GM23338 (cell line): ENCODE measurements around the gene LEMD2. TPM values are rescaled to one million over a fixed set of nuclear protein-coding genes. Genes with fewer than 3 reads are reported as not detected.

Source experiments
- ATAC-seq: fragments of 200-7000 bp; cut with Tn5 transposase; 3 replicates; pipeline ENCODE4 v1.9.1; 2020
- DNase-seq: peaks from one replicate; pipeline ENCODE4 v3.0.0-alpha.2; 2015; ENCODE audit warnings: low spot score
- H2AFZ ChIP-seq: fragments of 200-600 bp; sonication (generic); 2 replicates; pipeline ENCODE4 v1.8.0; 2016; ENCODE audit warnings: antibody characterized with exemption, mild to moderate bottlenecking, moderate library complexity
- H3F3A ChIP-seq: fragments of 200-600 bp; sonication (generic); replicated peaks from 2 replicates; pipeline ENCODE4 v1.8.0; 2017; ENCODE audit warnings: antibody characterized with exemption, mixed run types, low read depth
- H3K27ac ChIP-seq: fragments of 200-600 bp; sonication (generic); 2 replicates; pipeline ENCODE4 v1.6.1; 2016; ENCODE audit warnings: low read depth
- H3K27me3 ChIP-seq: fragments of 200-600 bp; sonication (generic); 2 replicates; pipeline ENCODE4 v1.8.0; 2016; ENCODE audit warnings: mild to moderate bottlenecking, mixed run types, moderate library complexity; ENCODE audit not compliant: insufficient read depth
- H3K36me3 ChIP-seq: fragments of 200-600 bp; sonication (generic); 2 replicates; pipeline ENCODE4 v1.8.0; 2016; ENCODE audit warnings: mild to moderate bottlenecking; ENCODE audit not compliant: insufficient read depth
- H3K4me1 ChIP-seq: fragments of 200-600 bp; sonication (generic); 2 replicates; pipeline ENCODE4 v1.8.0; 2016; ENCODE audit warnings: mild to moderate bottlenecking, moderate library complexity; ENCODE audit not compliant: insufficient read depth
- H3K4me2 ChIP-seq: fragments of 200-600 bp; sonication (generic); 2 replicates; pipeline ENCODE4 v1.7.1; 2017; ENCODE audit warnings: mixed run types
- H3K4me3 ChIP-seq: fragments of 200-600 bp; sonication (generic); 2 replicates; pipeline ENCODE4 v1.6.1; 2016; ENCODE audit warnings: mixed run types
- H3K79me2 ChIP-seq: fragments of 200-600 bp; sonication (generic); replicated peaks from 2 replicates; pipeline ENCODE4 v1.8.0; 2017; ENCODE audit warnings: mild to moderate bottlenecking; ENCODE audit not compliant: insufficient read depth
- H3K9me2 ChIP-seq: fragments of 200-600 bp; sonication (generic); 2 replicates; pipeline ENCODE4 v1.8.0; 2017; ENCODE audit not compliant: insufficient read depth
- H4K20me1 ChIP-seq: fragments of 200-600 bp; sonication (generic); replicated peaks from 2 replicates; pipeline ENCODE4 v1.8.0; 2017; ENCODE audit warnings: mild to moderate bottlenecking; ENCODE audit not compliant: insufficient read depth
- H3K27ac Mint-ChIP-seq: 2 replicates; pipeline ENCODE4 v1.8.0; 2020; ENCODE audit warnings: inconsistent platforms, mild to moderate bottlenecking, moderate library complexity, mixed read lengths
- H3K27me3 Mint-ChIP-seq: 3 replicates; pipeline ENCODE4 v1.8.0; 2022; ENCODE audit warnings: low read depth, mild to moderate bottlenecking, moderate library complexity, mixed read lengths, inconsistent platforms; ENCODE audit not compliant: insufficient read depth, poor library complexity
- H3K36me3 Mint-ChIP-seq: 3 replicates; pipeline ENCODE4 v1.8.0; 2021; ENCODE audit warnings: low read depth, mild to moderate bottlenecking, inconsistent platforms, moderate library complexity, mixed read lengths
- H3K4me1 Mint-ChIP-seq: 3 replicates; pipeline ENCODE4 v1.8.0; 2020; ENCODE audit warnings: mild to moderate bottlenecking, inconsistent platforms, mixed read lengths
- H3K4me3 Mint-ChIP-seq: 3 replicates; pipeline ENCODE4 v1.8.0; 2021; ENCODE audit warnings: moderate library complexity, mild to moderate bottlenecking, inconsistent platforms, mixed read lengths
- H3K9me3 Mint-ChIP-seq: 3 replicates; pipeline ENCODE4 v1.8.0; 2020; ENCODE audit warnings: moderate library complexity, mild to moderate bottlenecking, inconsistent platforms, mixed read lengths
- CREB1 ChIP-seq: fragments of 250-450 bp; sonication (Bioruptor Pico); IDR thresholded peaks from 2 replicates; pipeline ENCODE4 v1.5.0; 2020; ENCODE audit warnings: low read depth, mild to moderate bottlenecking, moderate library complexity
- CTCF ChIP-seq, 2 experiments: fragments of 200-600 bp in 1 of 2; sonication (generic) in 1 of 2; conservative IDR thresholded peaks; 2 replicates each; pipeline versions ENCODE4 v1.5.1 to v1.6.1; 2016 to 2017; ENCODE audit warnings: antibody characterized with exemption in 2 of 2, low read depth in 2 of 2, mild to moderate bottlenecking in 2 of 2, moderate library complexity in 1 of 2
- ETS1 ChIP-seq: IDR thresholded peaks from 2 replicates; pipeline ENCODE4 v1.6.1; 2016; ENCODE audit warnings: antibody characterized with exemption
- EZH2 ChIP-seq: fragments of 200-600 bp; sonication (generic); IDR thresholded peaks from one replicate; pipeline ENCODE4 v1.8.0; 2017; ENCODE audit warnings: antibody characterized with exemption, mild to moderate bottlenecking, low read depth; ENCODE audit not compliant: unreplicated experiment
- EZH2phosphoT487 ChIP-seq: fragments of 200-600 bp; sonication (generic); IDR thresholded peaks from one replicate; pipeline ENCODE4 v1.8.1; 2018; ENCODE audit warnings: antibody characterized with exemption; ENCODE audit not compliant: unreplicated experiment
- JUNB ChIP-seq: IDR thresholded peaks from one replicate; pipeline ENCODE4 v1.6.1; 2016; ENCODE audit warnings: antibody characterized with exemption; ENCODE audit not compliant: unreplicated experiment
- NANOG ChIP-seq: IDR thresholded peaks from 2 replicates; pipeline ENCODE4 v1.6.1; 2016; ENCODE audit warnings: antibody characterized with exemption, borderline replicate concordance
- POLR2AphosphoS5 ChIP-seq: IDR thresholded peaks from 2 replicates; pipeline ENCODE4 v1.6.1; 2016; ENCODE audit warnings: antibody characterized with exemption, low read depth
- REST ChIP-seq: IDR thresholded peaks from one replicate; pipeline ENCODE4 v1.6.1; 2018; ENCODE audit warnings: antibody characterized with exemption; ENCODE audit not compliant: unreplicated experiment
- STAT1 ChIP-seq: IDR thresholded peaks from one replicate; pipeline ENCODE4 v1.6.1; 2016; ENCODE audit warnings: antibody characterized with exemption; ENCODE audit not compliant: unreplicated experiment
- ZNF114 ChIP-seq: fragments of 250-450 bp; sonication (Bioruptor Pico); IDR thresholded peaks from 2 replicates; pipeline ENCODE4 v1.5.0; 2020; ENCODE audit warnings: mild to moderate bottlenecking, moderate library complexity
- ZNF331 ChIP-seq: fragments of 250-450 bp; sonication (Bioruptor Pico); IDR thresholded peaks from 2 replicates; pipeline ENCODE4 v1.5.0; 2020; ENCODE audit warnings: low read depth, mild to moderate bottlenecking, moderate library complexity
- ZNF462 ChIP-seq: fragments of 250-450 bp; sonication (Bioruptor Pico); IDR thresholded peaks from 2 replicates; pipeline ENCODE4 v1.5.0; 2020; ENCODE audit warnings: mild to moderate bottlenecking, moderate library complexity
- polyA plus RNA-seq: library from polyadenylated mRNA; unstranded; fragments of >200 nt; fragmentation: Nextera tagmentation; extraction: Ambion mirVana; gene quantifications from 2 replicates; pipeline ENCODE4 v1.2.1, GENCODE V29; 2016
- total RNA-seq: library from RNA; depleted of rRNA; stranded (reverse); fragments of >200 nt; shearing (Covaris generic); gene quantifications from 2 replicates; pipeline ENCODE4 v1.2.3, GENCODE V29; 2014

LEMD2 gene
- total and polyA plus RNA-seq, 2 experiments from 2014 or later, result 28.6 to 64.7 TPM

- Mint-ChIP-seq H3K36me3 (no peaks in the 10 kb centered on the region), H3K9me3 (no peaks in the 10 kb centered on the region), H3K27me3 (peaks cover 12% of the 10 kb centered on the region), H3K27ac (no peak overlapping the region), H3K4me3 (no peak overlapping the region), H3K4me1 (peaks cover 24% of the 10 kb centered on the region)
- no peak for TF ChIP-seq EZH2phosphoT487
- TF ChIP-seq ZNF462 (CRISPR knock-in tag), result no peak
- TF ChIP-seq NANOG, result no peak
- no peak for TF ChIP-seq REST
- no peak for TF ChIP-seq ETS1
- TF ChIP-seq POLR2AphosphoS5, result no peak
- TF ChIP-seq CTCF (conservative IDR thresholded peaks at IDR 0.05; ENCODE audit: low read depth in 2 of 2), result no peak
- no peak for TF ChIP-seq CREB1 (CRISPR knock-in tag)
- no peak for TF ChIP-seq STAT1
- TF ChIP-seq ZNF114 (CRISPR knock-in tag), result no peak
- TF ChIP-seq ZNF331 (CRISPR knock-in tag), result no peak
- TF ChIP-seq JUNB, result no peak
- TF ChIP-seq EZH2, result no peak
- Histone ChIP-seq H3F3A (no peaks in the 10 kb centered on the region), H3K36me3 (no peaks in the 10 kb centered on the region), H3K9me2 (no peaks in the 10 kb centered on the region), H3K27ac (no peak overlapping the region), H4K20me1 (no peaks in the 10 kb centered on the region), H3K4me2 (no peak overlapping the region), H3K79me2 (no peaks in the 10 kb centered on the region), H3K27me3 (no peaks in the 10 kb centered on the region), H3K4me3 (no peak overlapping the region), H2AFZ (no peak overlapping the region), H3K4me1 (no peaks in the 10 kb centered on the region)
- no peak for ATAC-seq
- no peak for DNase-seq
These were observed 61.0 kb downstream of the LEMD2 start for GRCh38 chr6:33727932-33728331.
